ENCODE data around the gene SLCO1A2. TPM values are rescaled to one million over a fixed set of nuclear protein-coding genes. Genes with fewer than 3 reads are reported as not detected.

SLCO1A2 gene
- total RNA-seq, 1 donor from 2014 or later: not detected

DNA sequence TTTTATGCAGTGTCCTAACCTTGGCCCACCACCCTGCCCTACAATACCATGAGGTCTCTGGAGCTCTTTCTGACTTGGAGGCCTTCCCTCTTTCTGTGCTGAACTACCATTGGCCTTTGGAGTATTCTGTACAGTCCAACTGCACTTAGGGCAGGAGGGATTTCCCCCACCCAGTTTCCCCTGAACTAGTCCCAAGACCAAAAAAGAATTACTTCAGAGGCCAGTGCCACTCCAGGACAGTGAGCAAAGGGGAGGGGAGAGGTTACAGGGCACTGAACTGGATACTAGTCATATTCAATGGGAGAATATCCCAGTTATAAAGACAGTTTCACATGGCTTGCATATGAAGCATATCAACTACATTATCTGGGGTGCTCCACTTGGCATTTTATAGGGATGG, 6.1 kb downstream of the SLCO1A2 start:
- no peak for DNase-seq (ENCODE audit: extremely low spot score in 2 of 2)
- Histone ChIP-seq H3K9me3 (no peaks in the 10 kb centered on the region), H3K27me3 (no peaks in the 10 kb centered on the region), H3K36me3 (no peaks in the 10 kb centered on the region), H3K27ac (no peak overlapping the region), H3K4me3 (no peak overlapping the region), H3K4me1 (no peaks in the 10 kb centered on the region)
- TF ChIP-seq POLR2AphosphoS5 (IDR thresholded peaks at IDR 0.05; ENCODE audit: insufficient read depth in 1 of 2, low read depth in 1 of 2) (no peak), POLR2A (IDR thresholded peaks at IDR 0.05) (no peak)
- TF ChIP-seq, protein P1, sequence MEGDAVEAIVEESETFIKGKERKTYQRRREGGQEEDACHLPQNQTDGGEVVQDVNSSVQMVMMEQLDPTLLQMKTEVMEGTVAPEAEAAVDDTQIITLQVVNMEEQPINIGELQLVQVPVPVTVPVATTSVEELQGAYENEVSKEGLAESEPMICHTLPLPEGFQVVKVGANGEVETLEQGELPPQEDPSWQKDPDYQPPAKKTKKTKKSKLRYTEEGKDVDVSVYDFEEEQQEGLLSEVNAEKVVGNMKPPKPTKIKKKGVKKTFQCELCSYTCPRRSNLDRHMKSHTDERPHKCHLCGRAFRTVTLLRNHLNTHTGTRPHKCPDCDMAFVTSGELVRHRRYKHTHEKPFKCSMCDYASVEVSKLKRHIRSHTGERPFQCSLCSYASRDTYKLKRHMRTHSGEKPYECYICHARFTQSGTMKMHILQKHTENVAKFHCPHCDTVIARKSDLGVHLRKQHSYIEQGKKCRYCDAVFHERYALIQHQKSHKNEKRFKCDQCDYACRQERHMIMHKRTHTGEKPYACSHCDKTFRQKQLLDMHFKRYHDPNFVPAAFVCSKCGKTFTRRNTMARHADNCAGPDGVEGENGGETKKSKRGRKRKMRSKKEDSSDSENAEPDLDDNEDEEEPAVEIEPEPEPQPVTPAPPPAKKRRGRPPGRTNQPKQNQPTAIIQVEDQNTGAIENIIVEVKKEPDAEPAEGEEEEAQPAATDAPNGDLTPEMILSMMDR (IDR thresholded peaks at IDR 0.05): no peak
- intact Hi-C loops (cut with DNase I): no loop called here

GRCh38 chr12:21324551-21324950, 10.2 kb downstream of the SLCO1A2 start:
- H3K9me3 ChIP-seq: no peaks in the 10 kb centered on the region
- no peak overlapping the region for H3K4me3 ChIP-seq
- H3K4me1 ChIP-seq: no peaks in the 10 kb centered on the region
- intact Hi-C loops (cut with DNase I): no loop called here
- DNase-seq (ENCODE audit: extremely low spot score in 2 of 2): no peak
- no peak for TF ChIP-seq POLR2A (IDR thresholded peaks at IDR 0.05)
- no peaks in the 10 kb centered on the region for H3K36me3 ChIP-seq
- H3K27me3 ChIP-seq: no peaks in the 10 kb centered on the region
- H3K27ac ChIP-seq: no peak overlapping the region

- no peaks in the 10 kb centered on the region for H3K27me3 ChIP-seq
- no peak overlapping the region for H3K4me3 ChIP-seq
- TF ChIP-seq POLR2A (IDR thresholded peaks at IDR 0.05): no peak
- TF ChIP-seq, protein P1 (IDR thresholded peaks at IDR 0.05): no peak
- no peak for TF ChIP-seq POLR2AphosphoS5 (IDR thresholded peaks at IDR 0.05; ENCODE audit: insufficient read depth in 1 of 2, low read depth in 1 of 2)
Observed at GRCh38 chr12:21323736-21324135, 11.0 kb downstream of the SLCO1A2 start.

DNA sequence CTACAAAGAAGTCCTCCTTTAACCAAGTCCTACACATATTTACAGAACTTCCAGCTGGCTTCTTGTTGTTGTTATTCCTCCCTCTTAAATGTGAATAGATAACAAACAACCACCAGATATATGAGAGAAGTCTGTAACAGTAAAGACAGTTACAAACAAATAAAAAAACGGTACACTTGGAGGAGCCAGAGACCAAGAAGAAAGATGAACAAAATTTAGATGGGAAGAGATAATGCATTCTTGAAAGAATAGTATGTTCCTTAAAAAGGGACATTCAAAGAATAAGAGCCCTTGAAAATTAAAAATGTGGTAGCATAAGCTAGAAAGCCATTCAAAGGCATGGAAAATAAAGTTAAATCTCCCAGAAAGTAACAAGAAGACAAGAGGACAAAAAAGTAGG, 25.9 kb downstream of the SLCO1A2 start:
- H3K36me3 ChIP-seq: no peaks in the 10 kb centered on the region
- no peaks in the 10 kb centered on the region for H3K27me3 ChIP-seq
- no peak overlapping the region for H3K4me3 ChIP-seq
- TF ChIP-seq, protein P1 (IDR thresholded peaks at IDR 0.05): no peak
- TF ChIP-seq POLR2A (IDR thresholded peaks at IDR 0.05) (no peak), POLR2AphosphoS5 (IDR thresholded peaks at IDR 0.05; ENCODE audit: insufficient read depth in 1 of 2, low read depth in 1 of 2) (no peak)
- intact Hi-C loops (cut with DNase I): no loop called here
- no peak for DNase-seq (ENCODE audit: extremely low spot score in 2 of 2)
- H3K27ac ChIP-seq: no peak overlapping the region
- H3K4me1 ChIP-seq: no peaks in the 10 kb centered on the region
- H3K9me3 ChIP-seq: no peaks in the 10 kb centered on the region

More at GRCh38 chr12:21323736-21324135, 11.0 kb downstream of the SLCO1A2 start:
- DNase-seq (ENCODE audit: extremely low spot score in 2 of 2): no peak
- no peak overlapping the region for H3K27ac ChIP-seq
- H3K4me1 ChIP-seq: no peaks in the 10 kb centered on the region
- intact Hi-C loops (cut with DNase I): no loop called here
- H3K9me3 ChIP-seq: no peaks in the 10 kb centered on the region
- H3K36me3 ChIP-seq: no peaks in the 10 kb centered on the region

DNA sequence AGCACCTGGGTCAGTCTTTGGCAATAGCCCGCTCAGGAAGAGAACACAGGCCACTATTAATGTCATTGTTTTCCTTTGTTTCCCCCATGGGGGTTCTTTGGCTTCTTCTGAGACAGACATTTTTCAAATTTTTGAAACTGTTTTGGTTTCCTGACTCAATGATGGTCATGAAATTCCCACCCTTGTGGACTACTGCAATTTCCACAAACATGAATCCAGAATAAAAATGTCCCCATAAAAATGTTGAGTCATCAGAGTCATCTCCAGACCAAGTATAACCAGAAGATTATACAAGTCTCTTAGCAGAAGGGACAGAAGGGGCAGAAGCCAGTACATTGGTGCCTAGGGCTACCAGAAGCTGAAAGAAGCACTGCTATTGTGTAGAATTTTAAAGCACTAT, 29.1 kb downstream of the SLCO1A2 start:
- Histone ChIP-seq H3K4me3 (no peak overlapping the region), H3K36me3 (no peaks in the 10 kb centered on the region), H3K27ac (no peak overlapping the region), H3K4me1 (no peaks in the 10 kb centered on the region), H3K27me3 (no peaks in the 10 kb centered on the region), H3K9me3 (no peaks in the 10 kb centered on the region)
- no peak for DNase-seq (ENCODE audit: extremely low spot score in 2 of 2)
- intact Hi-C loops (cut with DNase I): no loop called here
- TF ChIP-seq POLR2AphosphoS5 (IDR thresholded peaks at IDR 0.05; ENCODE audit: insufficient read depth in 1 of 2, low read depth in 1 of 2): no peak

GRCh38 chr12:21300632-21301031, 34.1 kb downstream of the SLCO1A2 start:
- intact Hi-C loops (cut with DNase I): no loop called here
- TF ChIP-seq POLR2A (IDR thresholded peaks at IDR 0.05): no peak
- no peak for TF ChIP-seq POLR2AphosphoS5 (IDR thresholded peaks at IDR 0.05; ENCODE audit: insufficient read depth in 1 of 2, low read depth in 1 of 2)
- DNase-seq (ENCODE audit: extremely low spot score in 2 of 2): no peak
- Histone ChIP-seq H3K27me3 (no peaks in the 10 kb centered on the region), H3K36me3 (no peaks in the 10 kb centered on the region), H3K9me3 (no peaks in the 10 kb centered on the region), H3K27ac (no peak overlapping the region), H3K4me1 (no peaks in the 10 kb centered on the region), H3K4me3 (no peak overlapping the region)
